GM19395 (cell line): ENCODE results near the gene MGAT5B.
A peak's percentile ranks its signal among the peaks of the same experiment; 100 is the strongest.
"Not testable (repeated sequence)": the region's sequence is repeated elsewhere in the genome, so short reads cannot be mapped to it uniquely, and the experiment has no call there.

Experiments used
- ATAC-seq: cut with Tn5 transposase; IDR thresholded peaks from one replicate; pipeline ENCODE4 v1.9.1; 2021; ENCODE audit warnings: mild to moderate bottlenecking, moderate library complexity; ENCODE audit not compliant: unreplicated experiment

Gene MGAT5B

GRCh38 chr17:76969598-76970172, 101.5 kb downstream of the MGAT5B start:
- ATAC-seq: no peak

DNA sequence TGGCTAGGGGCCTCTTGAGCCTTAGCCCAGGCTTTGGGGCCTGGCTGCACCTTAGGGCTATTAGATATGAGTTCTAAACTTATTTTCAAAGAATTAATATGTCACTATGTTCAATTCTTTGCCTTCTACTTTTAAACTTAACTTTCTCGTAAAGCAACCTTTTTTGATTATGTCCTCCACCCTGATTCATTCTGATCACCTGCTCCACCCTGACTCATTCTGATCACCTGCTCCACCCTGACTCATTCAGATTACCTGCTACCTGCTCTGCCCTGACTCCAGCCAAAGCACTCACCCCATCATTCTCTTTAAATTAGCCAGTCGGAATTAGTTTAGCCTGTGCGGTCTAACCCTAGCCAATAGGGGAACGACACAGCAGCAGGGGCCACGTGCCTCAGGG, 102.0 kb downstream of the MGAT5B start:
- ATAC-seq: not testable (repeated sequence)

DNA sequence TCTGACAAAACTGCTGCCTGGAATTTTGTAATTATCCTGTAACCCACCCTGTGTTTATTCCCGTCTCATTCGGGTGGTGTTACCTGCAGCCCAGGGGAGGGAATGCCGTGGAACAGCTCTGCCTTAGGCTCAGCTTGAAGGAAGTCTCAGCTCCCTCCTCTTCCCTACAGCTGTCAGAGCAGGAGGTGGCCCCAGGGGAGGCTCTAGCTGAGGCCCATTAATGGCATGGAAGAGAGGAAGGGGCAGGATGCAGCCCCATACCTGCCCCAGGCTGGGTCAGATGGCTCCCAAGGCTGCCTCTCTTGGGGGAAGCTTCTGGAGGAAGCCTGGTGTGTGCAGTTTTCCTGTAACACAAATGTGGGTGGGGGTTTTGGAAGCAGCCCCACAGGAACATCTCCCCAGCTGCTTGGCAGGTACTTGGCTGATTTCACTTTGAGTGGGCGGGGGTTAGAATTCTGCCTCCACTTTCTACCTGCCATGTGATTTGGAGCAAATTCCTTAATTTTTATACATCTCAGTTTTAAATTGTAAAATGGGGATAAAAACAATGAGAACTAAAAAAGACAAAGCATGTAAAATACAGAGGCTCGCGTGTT, 103.9 kb downstream of the MGAT5B start:
- no peak for ATAC-seq

GRCh38 chr17:76973040-76973439, 104.8 kb downstream of the MGAT5B start:
- no peak for ATAC-seq

DNA sequence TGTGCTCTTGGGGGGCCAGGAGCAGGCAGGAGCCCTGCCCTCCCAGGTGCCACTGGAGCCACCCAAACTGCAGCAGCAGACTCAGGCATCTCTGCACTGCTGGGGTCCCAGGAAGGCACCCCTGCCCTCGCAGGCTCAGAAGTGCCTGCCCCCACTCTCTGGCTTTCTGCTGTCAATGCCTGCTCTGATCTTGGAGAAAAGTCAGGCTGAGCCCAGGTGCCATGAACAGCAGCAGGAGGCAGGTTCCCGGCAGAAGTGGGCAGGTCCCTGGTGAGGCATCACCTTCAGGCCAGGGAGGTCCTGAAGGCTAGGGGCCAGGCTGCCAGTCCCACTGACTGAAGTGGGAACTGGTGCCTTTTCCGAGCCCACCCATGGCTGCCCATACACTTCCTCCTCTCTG, 106.5 kb downstream of the MGAT5B start:
- no peak for ATAC-seq

GRCh38 chr17:76978050-76978449, 109.8 kb downstream of the MGAT5B start:
- ATAC-seq: not testable (repeated sequence)

DNA sequence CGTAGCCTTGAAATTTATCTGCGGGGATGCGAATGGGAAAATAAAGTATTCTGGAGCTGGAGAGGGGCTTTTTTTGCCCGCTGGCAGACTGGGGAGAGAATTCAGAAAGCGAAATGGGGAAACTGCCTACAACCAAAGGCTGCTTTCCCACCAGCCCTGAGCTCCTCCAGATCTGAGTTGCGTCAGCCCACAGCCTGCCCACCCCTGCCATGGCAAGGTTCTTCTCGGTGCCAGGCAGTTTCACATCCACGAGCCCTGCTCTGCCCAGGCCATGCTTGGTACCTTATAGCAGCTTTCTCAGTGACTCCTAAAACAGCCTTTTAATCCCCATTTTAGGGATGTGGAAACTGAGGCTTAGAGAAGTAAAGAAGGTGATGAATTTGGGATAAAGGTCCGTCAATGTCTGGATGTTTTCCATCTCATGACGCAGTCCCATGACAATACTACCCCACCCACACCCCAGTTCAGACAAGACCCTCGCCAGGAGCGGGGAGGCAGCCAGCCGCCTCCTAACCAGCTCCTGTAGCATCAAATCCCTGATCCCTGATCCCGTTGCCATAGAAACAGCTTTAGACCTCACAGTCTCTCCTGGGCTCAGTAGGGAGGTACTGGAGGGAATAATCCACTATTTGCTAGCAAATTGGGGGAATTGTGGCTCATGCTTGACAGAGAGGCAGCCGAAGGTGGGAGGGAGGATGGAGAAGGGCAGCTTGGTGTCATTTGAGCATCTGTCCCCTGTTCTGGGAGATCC, 113.5 kb downstream of the MGAT5B start:
- no peak for ATAC-seq

DNA sequence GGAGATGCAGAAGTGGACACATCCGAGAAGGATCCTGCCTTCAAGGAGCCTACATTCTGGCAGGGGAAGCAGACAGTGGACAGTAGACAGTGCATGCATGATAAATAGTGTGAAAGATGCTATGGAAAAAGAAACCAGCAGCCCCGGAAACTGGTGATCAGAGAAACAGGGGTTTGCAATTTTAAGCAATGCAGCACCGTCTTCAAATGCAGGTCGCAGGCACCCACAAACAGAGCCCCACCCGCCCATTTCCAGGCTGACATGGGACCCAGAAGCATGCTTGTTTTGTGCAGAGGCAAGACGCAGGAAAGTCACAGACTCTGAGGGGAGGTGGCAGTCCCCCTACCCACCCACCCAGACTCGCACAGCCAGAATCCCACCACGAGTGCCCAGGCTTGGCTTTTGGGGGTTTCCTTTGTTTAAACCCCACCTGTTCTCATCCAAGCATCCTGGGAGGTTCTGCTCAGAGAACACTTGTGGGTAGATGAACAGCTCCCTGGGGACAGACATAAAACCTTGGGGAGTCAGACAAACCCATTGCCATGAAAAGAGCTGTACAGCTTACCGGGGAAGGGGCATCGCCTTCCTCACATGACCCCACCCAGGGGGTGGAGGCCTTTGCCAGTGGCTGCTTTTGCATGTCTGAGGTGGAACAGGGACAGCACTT, 114.3 kb downstream of the MGAT5B start:
- ATAC-seq: no peak

DNA sequence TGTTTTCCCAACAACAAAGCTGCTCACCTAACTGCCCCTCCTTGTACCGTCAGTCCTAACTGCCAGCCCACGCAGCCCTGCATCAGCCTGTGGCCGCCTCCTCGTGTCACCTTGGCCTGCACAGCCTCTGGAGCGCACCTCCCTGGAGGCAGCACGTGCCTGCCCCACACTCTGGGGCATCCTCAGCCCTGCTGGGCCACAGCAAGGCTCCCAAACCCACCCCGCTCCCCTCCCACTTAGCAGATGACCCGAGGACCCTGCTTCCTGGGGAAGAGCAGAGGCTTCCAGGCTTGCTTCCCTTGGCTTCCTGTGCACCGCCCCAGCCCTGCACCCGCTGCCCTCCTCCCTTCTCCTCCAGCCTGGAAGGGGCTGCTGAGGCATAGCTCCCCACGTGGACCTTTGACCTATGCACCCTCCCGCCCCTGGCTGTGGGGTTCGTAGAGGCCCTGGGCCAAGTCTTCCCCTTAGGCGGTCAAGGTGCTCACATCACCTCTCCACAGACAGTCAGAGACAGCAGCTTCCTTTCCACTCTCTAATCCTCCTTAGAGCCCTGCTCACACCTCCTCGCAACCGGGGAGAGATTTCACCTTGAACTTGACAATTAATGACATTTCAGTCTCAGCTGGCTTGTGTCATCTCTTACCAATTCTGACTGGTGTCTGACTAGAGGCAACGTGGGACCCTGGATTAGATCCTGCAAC, 115.0 kb downstream of the MGAT5B start:
- ATAC-seq: no peak

GRCh38 chr17:76986365-76986764, 118.2 kb downstream of the MGAT5B start:
- ATAC-seq: no peak

DNA sequence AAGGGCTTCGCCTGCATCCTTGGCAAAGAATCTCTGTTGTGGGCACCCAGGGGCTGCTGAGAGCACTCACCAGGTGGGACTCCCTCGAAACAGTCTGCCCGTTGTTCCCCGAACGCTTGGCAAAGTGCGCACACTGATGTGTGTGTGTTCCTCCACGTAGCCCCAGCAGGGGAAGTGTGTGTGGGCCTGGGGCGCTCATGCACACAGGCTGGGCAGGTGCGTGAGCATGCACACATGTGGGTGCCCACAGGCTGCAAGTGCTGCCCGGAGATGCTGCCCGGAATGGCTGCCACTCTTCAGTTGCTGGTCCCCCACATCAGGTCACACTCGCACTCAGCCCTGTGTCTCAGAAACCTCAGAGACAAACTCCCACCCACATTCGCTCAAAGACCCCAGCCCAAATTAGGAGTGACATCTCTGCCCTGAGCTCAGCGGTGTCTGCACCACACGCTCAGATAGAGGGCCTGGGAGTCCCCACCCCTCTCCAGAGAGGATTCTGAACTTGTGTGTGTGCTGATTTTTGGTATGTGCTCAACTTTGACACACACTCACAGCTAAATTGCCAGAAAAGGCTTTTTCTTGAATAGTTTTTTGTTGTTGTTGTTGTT, 119.4 kb downstream of the MGAT5B start:
- no peak for ATAC-seq

DNA sequence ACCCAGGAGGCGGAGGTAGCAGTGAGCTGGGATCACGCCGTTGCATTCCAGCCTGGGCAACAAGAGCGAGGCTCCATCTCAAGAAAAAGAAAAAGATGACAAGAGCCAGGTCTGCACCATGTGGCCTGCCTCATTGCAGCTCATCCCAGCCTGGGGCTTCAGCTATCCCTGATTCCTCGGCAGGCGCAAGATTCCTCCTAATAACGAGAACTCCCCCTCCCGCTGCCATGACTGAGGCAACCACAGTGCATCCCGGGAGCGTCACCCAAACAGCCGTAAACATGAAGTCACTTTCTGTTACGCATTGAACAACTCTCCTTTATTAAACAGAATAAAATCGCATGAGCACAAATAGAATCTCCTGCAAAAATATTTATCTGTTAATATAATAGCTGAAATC, 120.6 kb downstream of the MGAT5B start:
- ATAC-seq: no peak

DNA sequence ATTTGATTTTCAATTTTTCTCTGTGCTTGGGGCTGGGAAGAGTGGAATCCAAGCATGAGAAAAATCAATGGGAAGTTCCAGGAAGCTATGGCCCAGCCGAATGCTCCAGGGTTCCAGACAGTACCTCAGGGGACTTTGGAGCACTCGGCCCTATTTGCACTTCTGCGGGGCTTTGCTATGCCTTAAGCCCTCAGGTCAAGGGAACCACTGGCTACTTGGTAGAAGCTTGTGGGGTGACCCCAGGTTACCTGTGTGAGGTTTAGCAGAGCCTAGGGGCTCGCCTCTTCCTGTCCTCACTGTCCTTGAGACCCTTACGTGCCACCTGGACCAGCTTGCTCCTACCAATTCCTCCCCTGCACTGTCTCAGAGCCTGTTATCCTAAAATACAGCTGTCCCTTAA, 121.3 kb downstream of the MGAT5B start:
- ATAC-seq: no peak

DNA sequence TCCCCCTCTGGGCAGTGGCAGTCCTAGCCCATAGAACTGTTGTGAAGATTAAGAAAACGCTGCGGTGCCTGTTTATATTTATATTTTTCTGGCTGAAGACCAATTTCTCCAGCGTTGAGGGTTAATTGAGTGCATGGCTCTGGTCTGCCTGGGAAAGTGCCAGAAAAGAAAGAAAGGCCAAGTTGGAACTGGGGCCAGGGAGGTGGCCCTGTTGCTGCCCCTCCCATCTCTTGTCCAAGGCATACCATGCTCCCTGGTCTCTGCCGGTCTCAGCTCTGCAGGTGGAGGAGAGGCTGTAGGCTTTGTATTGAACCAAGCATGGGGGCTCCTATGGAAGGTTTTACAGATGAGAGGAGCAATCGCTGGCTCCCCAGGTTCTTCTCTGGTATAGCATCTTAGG, 124.7 kb downstream of the MGAT5B start:
- no peak for ATAC-seq

- no peak for ATAC-seq
These were observed 125.4 kb downstream of the MGAT5B start for GRCh38 chr17:76993651-76994050.

DNA sequence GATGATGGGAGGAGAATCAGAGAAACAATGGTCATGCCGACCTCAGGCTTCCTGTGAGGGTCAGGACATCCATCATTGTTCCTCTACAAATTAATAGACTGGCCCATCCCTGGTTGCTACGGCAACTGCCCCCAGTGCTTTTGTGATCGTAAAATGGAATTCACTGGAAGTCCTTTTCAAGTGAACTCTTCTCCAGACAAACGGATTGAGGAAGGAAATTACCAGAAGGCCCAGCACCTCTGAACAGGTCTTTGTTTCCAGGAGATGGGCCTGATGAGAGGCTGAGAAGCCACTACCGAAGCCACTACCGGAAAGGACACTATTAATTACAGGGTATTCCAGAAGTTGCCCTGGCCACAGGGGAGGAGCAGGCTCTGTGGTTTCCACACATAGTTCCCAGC, 126.0 kb downstream of the MGAT5B start:
- no peak for ATAC-seq

DNA sequence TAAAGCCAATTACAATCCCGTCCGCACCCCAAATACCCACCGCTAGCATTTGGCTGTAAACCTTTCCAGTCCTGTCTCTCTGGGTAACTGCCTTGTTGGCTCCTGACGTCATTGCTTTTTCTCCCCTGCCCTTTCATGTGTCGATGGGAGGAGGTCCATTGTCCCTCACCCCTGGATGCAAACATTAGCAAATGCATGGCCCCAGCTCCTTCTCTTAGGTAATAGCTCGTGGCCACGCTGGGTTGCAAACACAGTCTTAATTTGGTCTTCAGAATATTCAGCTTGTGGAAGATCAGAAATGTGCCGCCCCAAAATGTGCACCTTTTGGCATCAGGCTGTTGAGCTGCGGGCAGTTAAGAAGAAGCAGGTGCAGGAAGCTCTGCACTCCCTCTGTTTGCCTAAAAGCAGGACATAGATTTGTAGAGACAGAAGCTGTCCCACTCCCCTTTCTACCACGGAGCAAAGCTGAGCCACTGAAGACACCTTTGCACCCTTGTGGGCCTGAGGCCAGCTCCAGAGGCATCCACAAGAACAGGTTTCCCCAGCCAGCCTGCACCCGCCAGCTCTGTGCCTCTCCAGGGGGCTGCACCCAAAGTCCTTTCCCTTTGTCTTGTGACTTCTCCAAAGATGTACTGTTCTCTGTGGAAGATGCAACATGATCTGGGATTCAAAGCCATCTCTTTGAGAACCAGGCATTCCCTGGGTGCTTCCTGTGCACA, 127.3 kb downstream of the MGAT5B start:
- ATAC-seq: no peak

GRCh38 chr17:76996741-76997694, 128.8 kb downstream of the MGAT5B start:
- no peak for ATAC-seq

GRCh38 chr17:76997981-76998531, 129.9 kb downstream of the MGAT5B start:
- ATAC-seq: peak; percentile 71
